Stimulated activated naive CD8-positive, alpha-beta T cell treated with anti-CD3 and anti-CD28 coated beads, Interleukin-15, amount 100 ng/mL, for 72 hours (primary cell): ENCODE measurements around the gene TNFRSF1B.

Experiments
- ATAC-seq: fragments of 150-1000 bp; cut with Tn5 transposase; 2 replicates; pipeline ENCODE4 v1.10.0; 2021; ENCODE audit warnings: mild to moderate bottlenecking, moderate library complexity
- DNase-seq, 2 donors: peaks; one replicate each; pipeline ENCODE4 v3.0.0; 2021 to 2022
- H3K27ac Mint-ChIP-seq, 2 donors: one replicate each; pipeline ENCODE4 v1.8.0; 2022; ENCODE audit warnings: mild to moderate bottlenecking in 2 of 2, mixed read lengths in 2 of 2, moderate library complexity in 2 of 2
- H3K27me3 Mint-ChIP-seq: one replicate; pipeline ENCODE4 v1.8.0; 2022; ENCODE audit warnings: mixed read lengths
- H3K4me1 Mint-ChIP-seq: one replicate; pipeline ENCODE4 v1.8.0; 2022; ENCODE audit warnings: mild to moderate bottlenecking, mixed read lengths
- H3K4me3 Mint-ChIP-seq, 2 donors: one replicate each; pipeline ENCODE4 v1.8.0; 2022; ENCODE audit warnings: mild to moderate bottlenecking in 2 of 2, mixed read lengths in 2 of 2, moderate library complexity in 1 of 2
- H3K9me3 Mint-ChIP-seq, 2 donors: one replicate each; pipeline ENCODE4 v1.8.0; 2022; ENCODE audit warnings: mixed read lengths in 2 of 2

Gene TNFRSF1B

GRCh38 chr1:12161662-12162458 is 4.9 kb upstream of the TNFRSF1B start:
- H3K4me1 Mint-ChIP-seq, result peaks cover 98% of the 10 kb centered on the region
- peak overlapping the region; percentile 71 to 75 for H3K4me3 Mint-ChIP-seq
- DNase-seq (peak; percentile 82 to 89), ATAC-seq (peak; percentile 91)
- H3K27me3 Mint-ChIP-seq, result no peaks in the 10 kb centered on the region
- H3K27ac Mint-ChIP-seq, result peak overlapping the region; percentile 87 to 95
- H3K9me3 Mint-ChIP-seq, result peaks cover 0 to 4% of the 10 kb centered on the region in 2 donors

GRCh38 chr1:12162459-12163137 is 4.2 kb upstream of the TNFRSF1B start:
- ATAC-seq (no peak), DNase-seq (no peak)
- Mint-ChIP-seq H3K27ac (peak overlapping the region; percentile 28 to 87), H3K9me3 (peaks cover 0 to 4% of the 10 kb centered on the region in 2 donors), H3K4me3 (peak overlapping the region; percentile 71 to 75), H3K27me3 (no peaks in the 10 kb centered on the region), H3K4me1 (peaks cover 91% of the 10 kb centered on the region)

GRCh38 chr1:12163210-12163609 is 3.6 kb upstream of the TNFRSF1B start:
- Mint-ChIP-seq H3K4me1 (peaks cover 87% of the 10 kb centered on the region), H3K9me3 (peaks cover 0 to 4% of the 10 kb centered on the region in 2 donors), H3K27ac (peak overlapping the region in 1 of 2 donors; percentile 47), H3K27me3 (no peaks in the 10 kb centered on the region), H3K4me3 (peak overlapping the region; percentile 46 to 71)
- DNase-seq, result peak in 1 of 2 donors; percentile 42
- peak; percentile 26 for ATAC-seq

GRCh38 chr1:12164210-12164609 is 2.6 kb upstream of the TNFRSF1B start:
- no peak for DNase-seq
- Mint-ChIP-seq H3K4me3 (no peak overlapping the region), H3K9me3 (peaks cover 0 to 4% of the 10 kb centered on the region in 2 donors), H3K27ac (no peak overlapping the region), H3K27me3 (no peaks in the 10 kb centered on the region), H3K4me1 (peaks cover 88% of the 10 kb centered on the region)
- no peak for ATAC-seq

DNA sequence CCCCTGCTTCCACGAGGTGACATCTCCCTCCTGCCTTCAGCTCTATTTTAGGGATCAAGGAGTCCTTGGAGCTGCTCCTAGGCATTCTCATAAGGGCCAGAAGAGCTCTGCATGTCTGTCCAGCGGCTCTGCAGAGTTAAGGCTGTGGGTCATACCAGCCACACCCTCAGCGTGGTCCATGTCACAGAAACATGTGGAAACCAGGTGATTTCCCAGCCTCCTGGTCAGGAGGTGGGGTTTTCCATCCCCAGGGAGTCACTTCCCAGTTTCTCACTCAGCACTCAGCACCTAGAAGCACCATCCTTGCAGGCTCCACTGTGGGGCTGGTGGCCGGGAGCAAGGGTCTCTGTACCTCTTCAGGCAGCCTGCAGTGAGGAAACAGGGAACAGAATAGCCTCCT is 1.4 kb upstream of the TNFRSF1B start:
- H3K4me3 Mint-ChIP-seq, result no peak overlapping the region
- no peak overlapping the region for H3K27ac Mint-ChIP-seq

DNA sequence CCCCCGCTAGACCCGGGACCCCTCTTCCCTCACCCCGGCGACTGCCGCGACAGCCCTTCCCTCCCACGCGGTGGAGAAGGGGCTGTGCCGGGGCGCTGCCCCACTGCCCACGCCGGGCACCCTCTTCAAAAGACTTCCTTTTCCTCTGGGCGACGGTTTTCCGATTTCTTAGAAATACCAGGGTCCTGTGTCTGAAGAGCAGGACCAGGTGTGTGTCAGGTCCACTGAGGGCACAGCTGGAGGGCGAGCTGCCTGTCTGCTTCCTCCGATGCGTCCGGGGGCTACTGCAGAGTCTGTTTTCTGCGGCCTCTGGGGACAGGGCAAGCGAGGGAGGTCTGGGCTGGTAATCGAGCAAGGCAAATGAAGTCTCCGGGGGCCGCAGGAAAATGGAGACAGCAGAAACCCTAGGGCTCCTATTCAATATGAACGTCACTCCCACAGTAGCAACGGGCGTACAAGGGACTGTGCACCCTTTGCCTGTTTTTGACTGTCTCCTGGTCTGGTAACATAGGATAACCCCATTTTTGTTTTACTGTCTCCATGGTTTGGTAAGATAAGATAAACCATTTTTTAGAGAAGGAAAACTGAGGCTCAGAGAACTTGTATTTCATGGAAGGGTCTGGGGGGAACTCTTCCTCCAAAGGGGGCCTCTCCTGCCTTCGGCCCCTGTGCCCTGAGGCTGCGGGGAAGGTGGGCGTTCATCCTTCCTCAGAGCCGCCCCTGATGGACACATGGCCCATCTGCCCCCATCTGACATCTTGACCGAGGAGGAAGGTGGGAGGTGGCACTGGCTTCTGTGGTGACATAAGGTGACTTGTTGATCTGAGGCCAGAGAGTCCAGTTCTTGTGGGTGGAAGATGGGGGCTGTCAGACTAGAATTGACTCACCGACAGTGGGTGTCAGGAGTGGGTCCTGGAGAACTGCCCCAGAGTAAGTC is 970 bp downstream of the TNFRSF1B start:
- peak; percentile 23 for ATAC-seq

More for the DNA sequence above, 1.4 kb upstream of the TNFRSF1B start:
- Mint-ChIP-seq H3K9me3 (no peaks in the 10 kb centered on the region), H3K27me3 (no peaks in the 10 kb centered on the region), H3K4me1 (peaks cover 88% of the 10 kb centered on the region)
- DNase-seq (no peak), ATAC-seq (no peak)

GRCh38 chr1:12168451-12169160 is 1.8 kb downstream of the TNFRSF1B start:
- H3K4me3 Mint-ChIP-seq, result peak overlapping the region; percentile 100
- peaks cover 6 to 7% of the 10 kb centered on the region in 2 donors for H3K9me3 Mint-ChIP-seq
- H3K4me1 Mint-ChIP-seq, result peaks cover 86% of the 10 kb centered on the region
- DNase-seq (no peak), ATAC-seq (no peak)
- no peaks in the 10 kb centered on the region for H3K27me3 Mint-ChIP-seq
- H3K27ac Mint-ChIP-seq, result peak overlapping the region; percentile 44 to 99

More for the DNA sequence above, 970 bp downstream of the TNFRSF1B start:
- H3K27ac Mint-ChIP-seq, result peak overlapping the region; percentile 98 to 99
- H3K9me3 Mint-ChIP-seq, result peaks cover 6 to 7% of the 10 kb centered on the region in 2 donors
- H3K4me3 Mint-ChIP-seq, result peak overlapping the region; percentile 100
- no peaks in the 10 kb centered on the region for H3K27me3 Mint-ChIP-seq
- peaks cover 86% of the 10 kb centered on the region for H3K4me1 Mint-ChIP-seq
- DNase-seq, result no peak

- no peak for ATAC-seq
- no peaks in the 10 kb centered on the region for H3K27me3 Mint-ChIP-seq
- H3K4me1 Mint-ChIP-seq, result peaks cover 86% of the 10 kb centered on the region
- peaks cover 6 to 7% of the 10 kb centered on the region in 2 donors for H3K9me3 Mint-ChIP-seq
- DNase-seq, result no peak
- peak overlapping the region; percentile 100 for H3K4me3 Mint-ChIP-seq
- H3K27ac Mint-ChIP-seq, result peak overlapping the region in 1 of 2 donors; percentile 51
Observed at GRCh38 chr1:12169442-12170135, 2.8 kb downstream of the TNFRSF1B start.

DNA sequence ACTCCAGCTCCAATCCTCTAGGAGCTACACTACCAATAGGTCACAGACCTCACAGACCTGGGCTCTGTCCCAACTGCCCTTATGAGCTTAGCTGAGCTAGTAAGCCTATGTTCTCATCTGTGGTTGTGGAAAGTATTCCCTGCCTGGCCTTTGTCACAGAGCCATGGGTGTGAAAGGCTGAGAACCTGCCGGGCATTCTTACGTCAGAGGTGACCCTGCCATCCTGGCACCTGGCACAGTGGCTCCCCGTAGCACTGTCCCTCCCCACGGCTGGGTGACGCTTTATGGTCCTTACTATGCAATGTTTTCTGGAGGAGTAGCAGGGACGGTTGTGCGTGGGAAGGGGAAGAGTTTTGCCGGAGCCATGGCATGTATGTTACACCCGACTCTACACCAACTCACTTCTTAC is 3.5 kb downstream of the TNFRSF1B start:
- Mint-ChIP-seq H3K4me1 (peaks cover 86% of the 10 kb centered on the region), H3K4me3 (peak overlapping the region; percentile 25 to 100), H3K27ac (no peak overlapping the region), H3K27me3 (no peaks in the 10 kb centered on the region), H3K9me3 (peaks cover 6 to 7% of the 10 kb centered on the region in 2 donors)
- no peak for ATAC-seq
- DNase-seq, result no peak

GRCh38 chr1:12171206-12172041 is 4.6 kb downstream of the TNFRSF1B start:
- ATAC-seq (peak; percentile 2), DNase-seq (peak in 1 of 2 donors; percentile 39)
- Mint-ChIP-seq H3K4me1 (peaks cover 86% of the 10 kb centered on the region), H3K27me3 (no peaks in the 10 kb centered on the region), H3K27ac (peak overlapping the region; percentile 70 to 75), H3K4me3 (peak overlapping the region; percentile 84 to 90), H3K9me3 (peaks cover 6 to 7% of the 10 kb centered on the region in 2 donors)

DNA sequence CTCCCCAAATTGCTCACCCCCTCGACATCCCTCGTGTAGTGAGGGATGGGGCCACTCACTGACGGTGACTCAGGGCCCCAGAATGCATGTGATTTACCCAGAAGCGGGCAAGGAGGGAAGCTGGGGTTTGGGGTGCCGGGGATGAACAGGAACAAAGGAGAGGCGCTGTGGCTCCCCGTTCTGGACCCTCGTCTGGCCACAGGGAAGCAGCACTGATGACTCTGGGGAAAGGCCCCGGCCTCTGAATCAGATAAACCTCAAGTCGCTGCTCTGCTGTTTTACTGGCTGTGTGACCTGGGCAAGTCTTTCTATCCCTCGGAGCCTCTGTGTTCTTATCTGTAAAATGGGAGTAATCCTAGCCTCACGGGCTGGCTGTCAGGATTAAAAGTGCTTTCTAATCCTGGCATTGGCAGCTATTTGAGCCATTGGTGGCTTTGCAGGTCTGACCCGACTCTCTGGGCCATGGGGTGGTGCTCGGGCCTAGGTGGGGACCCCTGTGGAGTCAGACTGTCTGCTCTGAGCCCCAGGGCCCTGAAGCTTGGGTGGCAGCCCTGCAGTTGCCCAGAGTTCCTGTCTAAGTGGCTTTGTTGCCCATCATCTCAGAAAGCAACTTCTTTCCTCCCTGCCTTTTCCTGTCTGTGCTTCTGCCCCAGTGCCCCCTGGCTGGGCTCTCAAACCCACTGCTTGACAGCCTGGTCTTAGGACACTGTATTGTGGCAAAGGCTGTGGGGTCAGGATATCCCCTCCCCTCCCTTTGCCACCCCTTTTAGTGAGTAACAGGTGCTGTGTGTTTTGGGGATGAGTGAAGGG is 5.5 kb downstream of the TNFRSF1B start:
- Mint-ChIP-seq H3K4me1 (peaks cover 91% of the 10 kb centered on the region), H3K4me3 (peak overlapping the region; percentile 84 to 90), H3K27ac (peak overlapping the region; percentile 61 to 75), H3K9me3 (peaks cover 6 to 7% of the 10 kb centered on the region in 2 donors), H3K27me3 (no peaks in the 10 kb centered on the region)
- ATAC-seq (peak; percentile 8), DNase-seq (no peak)

- peaks cover 97% of the 10 kb centered on the region for H3K4me1 Mint-ChIP-seq
- peaks cover 6 to 7% of the 10 kb centered on the region in 2 donors for H3K9me3 Mint-ChIP-seq
- DNase-seq, result no peak
- no peak for ATAC-seq
- H3K27ac Mint-ChIP-seq, result peak overlapping the region; percentile 61 to 75
- H3K4me3 Mint-ChIP-seq, result peak overlapping the region; percentile 84 to 90
- no peaks in the 10 kb centered on the region for H3K27me3 Mint-ChIP-seq
Observed at GRCh38 chr1:12173041-12173509, 6.3 kb downstream of the TNFRSF1B start.
